GM21717 (cell line): Measurements from ENCODE around the gene AEBP1.
A peak's percentile ranks its signal among the peaks of the same experiment; 100 is the strongest.
"Not testable (repeated sequence)": the region's sequence is repeated elsewhere in the genome, so short reads cannot be mapped to it uniquely, and the experiment has no call there.

Experiments used
- ATAC-seq: cut with Tn5 transposase; IDR thresholded peaks from one replicate; pipeline ENCODE4 v1.9.1; 2021; ENCODE audit warnings: mild to moderate bottlenecking, moderate library complexity; ENCODE audit not compliant: unreplicated experiment

The AEBP1 gene

DNA sequence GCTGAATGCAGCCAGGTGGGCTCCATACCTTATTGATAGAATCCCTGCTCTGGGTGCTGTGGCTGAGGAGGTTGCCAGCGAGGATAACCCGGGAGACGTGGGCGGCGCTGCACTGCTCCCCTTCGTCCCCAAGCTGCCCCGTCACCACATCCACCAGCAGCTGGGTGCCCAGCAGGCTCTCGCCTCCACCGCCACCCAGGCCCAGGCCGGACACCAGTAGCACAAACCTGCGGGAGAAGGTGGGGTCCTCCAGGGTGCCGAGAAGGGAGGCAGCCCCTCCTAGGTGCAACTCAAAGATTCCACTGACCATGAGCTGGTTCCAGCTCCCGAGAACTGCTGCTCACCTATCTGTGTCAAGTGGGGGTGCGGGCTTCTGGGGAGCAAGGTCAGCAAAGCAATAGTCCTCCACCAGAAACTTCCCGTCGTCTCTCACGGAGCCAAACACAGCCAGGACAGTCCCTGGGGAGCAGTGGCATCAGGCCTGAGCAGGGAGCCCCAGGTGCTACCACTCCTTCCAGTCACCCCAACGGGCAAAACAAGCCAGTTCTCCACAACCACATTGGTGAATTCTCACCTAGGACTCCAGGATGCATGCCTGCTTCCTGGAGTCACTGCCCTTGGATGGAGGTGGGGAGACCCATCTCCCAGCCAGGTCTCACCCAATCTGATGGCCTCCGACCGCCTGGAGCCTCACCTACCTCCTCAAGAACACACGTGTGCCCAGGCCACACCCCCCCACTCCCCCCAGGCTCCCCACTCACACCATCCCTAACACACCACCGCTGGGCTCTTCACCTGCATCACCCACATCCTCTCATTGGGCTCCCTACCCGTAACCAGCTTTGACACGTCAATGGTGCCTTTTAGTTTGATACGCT is 12.9 kb downstream of the AEBP1 start:
- no peak for ATAC-seq

DNA sequence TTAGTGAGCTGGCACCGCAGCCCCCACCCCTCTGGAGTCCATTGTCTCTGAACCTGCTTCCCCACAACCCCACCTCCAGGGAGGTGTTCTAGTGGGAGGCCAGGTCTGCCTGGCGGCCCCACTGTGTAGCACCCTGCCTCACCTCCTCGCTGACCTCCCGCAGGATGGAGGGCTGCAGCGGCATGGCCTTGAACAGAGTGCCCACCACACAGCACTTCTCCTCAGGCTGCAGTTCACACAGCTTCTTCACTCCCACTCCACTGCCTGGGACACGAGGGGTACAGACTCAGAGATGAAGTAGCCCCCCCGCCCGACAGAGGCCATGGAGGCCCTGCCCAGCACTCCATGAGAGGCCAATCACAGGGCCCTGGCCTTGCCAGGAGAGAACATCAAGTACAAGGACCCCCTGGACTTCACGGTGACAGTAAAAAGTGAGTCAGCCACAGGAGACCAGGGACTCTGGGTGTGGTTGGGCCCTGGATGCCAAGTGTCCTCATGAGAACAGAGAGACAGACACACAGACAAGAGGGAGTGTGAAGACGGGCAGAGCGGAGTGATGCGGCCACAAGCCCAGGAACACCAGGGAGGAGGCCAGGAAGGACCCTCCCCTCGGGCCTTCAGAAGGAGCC is 13.8 kb downstream of the AEBP1 start:
- no peak for ATAC-seq

DNA sequence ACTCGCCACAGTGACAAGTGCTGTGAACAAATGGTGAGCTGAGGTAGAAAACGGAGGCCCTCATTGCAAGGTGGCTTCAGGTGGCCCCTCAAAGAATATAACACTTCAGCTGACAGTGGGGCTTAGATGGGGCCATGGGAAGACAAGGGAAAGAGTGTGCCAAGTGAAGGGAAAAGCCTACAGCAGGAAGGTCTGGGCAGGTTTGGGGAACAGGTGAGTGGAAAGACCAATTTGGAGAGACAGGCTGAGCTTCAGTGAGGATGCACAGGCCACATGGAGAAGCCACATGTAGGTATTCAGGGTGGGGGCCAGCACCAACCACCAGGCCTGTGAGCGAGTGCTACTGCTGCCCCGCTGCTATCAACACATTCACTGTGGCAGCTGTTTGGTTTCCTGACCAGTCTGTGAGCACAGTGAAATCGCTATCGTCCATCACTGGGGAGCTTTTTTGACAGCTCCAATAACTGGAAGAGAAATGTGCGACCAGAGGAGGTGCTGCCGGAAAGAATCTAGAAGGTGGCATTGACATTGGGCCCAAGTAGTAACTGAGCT is 15.8 kb downstream of the AEBP1 start:
- ATAC-seq: no peak

DNA sequence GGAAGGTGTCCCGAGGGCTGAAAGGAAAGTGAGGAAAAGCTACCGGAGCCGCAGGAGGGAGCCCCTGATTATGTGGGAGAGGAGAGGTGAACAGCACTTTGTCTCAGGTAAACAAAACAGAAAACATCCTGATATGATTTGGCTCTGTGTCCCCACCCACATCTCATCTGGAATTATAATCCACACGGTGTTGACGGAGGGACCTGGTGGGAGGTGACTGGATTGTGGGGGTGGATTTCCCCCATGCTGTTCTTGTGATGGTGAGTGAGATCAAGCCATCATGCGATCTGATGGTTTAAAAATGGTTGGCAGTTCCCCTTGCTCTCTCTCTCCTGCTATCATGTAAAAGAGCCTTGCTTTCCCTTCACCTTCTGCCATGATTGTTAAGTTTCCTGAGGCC is 16.2 kb downstream of the AEBP1 start:
- no peak for ATAC-seq

- no peak for ATAC-seq
Observed at GRCh38 chr7:44121761-44122420, 17.7 kb downstream of the AEBP1 start.

GRCh38 chr7:44122529-44122928 is 18.4 kb downstream of the AEBP1 start:
- no peak for ATAC-seq

- ATAC-seq: peak; percentile 98
Observed at GRCh38 chr7:44123190-44124003, 19.3 kb downstream of the AEBP1 start, which contains the start of gene POLD2. TSS of gene POLD2 (minus strand) at chr7:44123548. CDS start at chr7:44122053, 1,495 bp downstream.

- no peak for ATAC-seq
Observed at GRCh38 chr7:44124822-44125202, 20.7 kb downstream of the AEBP1 start.

- ATAC-seq: not testable (repeated sequence)
Observed at GRCh38 chr7:44126574-44126973, 22.4 kb downstream of the AEBP1 start.

DNA sequence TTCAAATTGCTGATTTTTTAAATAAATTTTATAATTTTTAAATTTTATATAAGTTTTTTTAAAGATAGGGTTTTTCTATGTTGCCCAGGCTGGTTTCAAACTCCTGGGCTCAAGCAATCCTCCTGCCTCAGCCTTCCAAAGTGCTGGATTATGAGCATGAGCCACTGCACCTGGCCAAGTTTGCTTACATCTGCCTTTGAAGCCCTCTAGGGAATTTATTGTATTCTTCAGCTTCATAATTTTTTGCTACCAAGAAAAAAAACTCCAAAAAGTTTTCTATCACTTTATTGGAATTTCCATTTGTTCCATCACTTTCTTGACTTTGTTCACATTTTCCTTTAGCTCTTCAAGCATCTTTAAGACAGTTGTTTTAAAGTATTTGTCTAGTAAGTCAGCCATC is 23.0 kb downstream of the AEBP1 start:
- ATAC-seq: no peak

GRCh38 chr7:44128721-44129582 is 24.8 kb downstream of the AEBP1 start:
- no peak for ATAC-seq

DNA sequence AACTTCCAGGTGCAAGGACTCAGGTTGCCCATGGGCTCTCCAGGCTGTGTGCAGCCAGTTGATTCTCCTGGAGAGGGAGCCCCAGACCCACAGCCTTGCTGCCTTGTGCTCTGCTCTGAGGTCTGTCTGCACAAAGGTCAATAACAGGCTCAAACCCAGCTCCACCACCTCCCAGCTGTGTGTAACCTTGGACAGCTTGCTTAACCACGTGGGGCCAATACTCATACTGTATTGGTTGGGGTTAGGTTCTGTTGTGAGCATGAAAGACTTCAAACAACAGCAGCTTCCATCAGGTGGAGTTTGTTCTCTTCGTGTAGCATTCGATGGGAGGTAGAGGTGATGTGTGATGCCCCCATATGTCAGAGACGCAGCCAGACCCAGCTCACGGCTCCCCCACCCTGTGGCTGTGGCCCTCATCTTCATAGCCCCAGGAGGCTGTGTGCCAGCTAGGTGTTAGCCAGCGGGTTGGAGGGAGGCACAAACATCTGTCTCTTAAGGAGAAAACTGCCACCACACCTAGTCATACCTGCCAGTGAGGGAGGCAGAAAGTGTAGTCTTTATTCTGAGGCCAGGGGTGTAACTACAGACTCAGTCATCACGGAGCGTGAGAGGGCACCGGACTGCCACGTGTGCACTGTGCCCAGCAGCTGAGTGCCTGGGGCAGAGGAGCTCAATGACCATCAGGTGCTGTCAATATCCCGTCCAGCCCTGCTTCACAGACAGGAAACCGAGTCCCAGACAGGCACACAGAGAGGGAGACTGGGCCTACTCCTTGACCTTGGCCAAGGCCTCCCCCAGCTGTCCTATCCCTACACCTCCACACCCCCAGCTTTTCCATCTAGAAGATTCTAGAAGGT is 27.3 kb downstream of the AEBP1 start:
- no peak for ATAC-seq

DNA sequence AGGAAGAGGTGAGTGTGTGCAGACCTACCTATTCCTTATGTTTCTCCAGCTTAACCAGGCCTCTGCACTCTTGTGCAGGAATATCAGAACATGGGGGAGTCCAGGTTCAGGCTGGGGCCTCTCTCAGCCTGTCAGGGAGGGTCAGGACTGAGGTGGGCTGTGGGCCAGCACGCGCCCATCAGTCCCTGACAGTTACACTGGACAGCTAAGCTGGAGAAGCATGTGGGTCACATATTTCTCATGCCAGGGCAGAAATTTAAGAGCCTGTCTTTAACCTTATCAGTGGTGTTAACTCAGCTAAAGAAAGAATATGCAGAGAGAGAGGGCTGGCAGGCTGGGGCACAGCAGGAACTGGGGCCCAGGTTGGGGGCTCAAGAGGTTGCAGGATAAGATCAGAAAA is 27.9 kb downstream of the AEBP1 start:
- no peak for ATAC-seq

DNA sequence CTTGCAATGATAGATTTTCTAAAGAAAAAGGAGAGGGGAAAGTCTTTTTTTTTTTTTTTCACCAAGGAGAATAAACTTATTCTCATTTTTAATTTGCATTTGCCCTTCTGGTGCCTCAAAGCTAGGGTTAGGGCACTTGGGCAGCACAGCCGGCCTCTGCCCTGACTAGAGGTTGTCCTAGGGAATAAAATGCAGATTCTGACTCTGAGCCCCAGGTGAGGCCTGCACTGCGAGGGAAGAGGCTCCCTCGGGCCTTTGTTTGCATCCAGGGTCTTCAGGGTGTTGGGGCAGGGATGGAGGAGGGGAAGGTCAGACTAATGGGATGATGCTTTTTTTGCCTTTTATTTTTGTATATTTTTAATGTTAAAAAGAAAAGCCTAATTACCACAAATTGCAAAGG is 29.1 kb downstream of the AEBP1 start:
- ATAC-seq: no peak

DNA sequence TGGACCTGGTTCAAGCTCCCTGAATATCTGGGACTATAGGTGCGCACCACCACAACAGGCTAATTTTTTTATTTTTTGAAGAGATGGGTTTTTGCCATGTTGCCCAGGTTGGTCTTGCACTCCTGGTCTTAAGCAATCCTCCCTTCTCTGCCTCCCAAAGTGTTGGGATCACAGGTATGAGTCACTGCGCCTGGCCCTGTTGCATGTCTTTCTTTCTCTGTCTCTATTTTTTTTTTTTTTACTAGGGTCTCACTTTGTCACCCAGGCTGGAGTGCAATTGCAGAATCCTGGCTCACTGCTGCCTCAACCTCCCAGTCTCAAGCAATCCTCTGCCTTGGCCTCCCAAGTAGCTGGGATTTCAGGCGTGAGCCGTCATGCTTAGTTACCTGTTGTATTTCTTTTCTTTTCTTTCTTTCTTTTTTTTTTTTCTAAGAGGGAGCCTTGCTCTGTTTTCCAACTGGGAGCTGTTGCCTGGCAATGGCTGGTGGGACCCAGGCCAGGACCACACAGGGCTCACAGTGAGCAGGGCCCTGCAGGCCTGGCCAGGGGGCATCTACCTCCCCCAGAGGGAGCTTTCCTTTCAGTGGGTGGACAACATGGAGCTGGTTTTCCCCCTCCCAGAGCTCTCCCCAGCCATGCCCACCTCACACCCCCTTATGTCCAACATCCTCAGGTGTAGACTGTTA is 30.9 kb downstream of the AEBP1 start:
- ATAC-seq: no peak

- ATAC-seq: no peak
Observed at GRCh38 chr7:44136731-44137130, 32.6 kb downstream of the AEBP1 start.

- no peak for ATAC-seq
Observed at GRCh38 chr7:44138698-44139097, 34.6 kb downstream of the AEBP1 start.

DNA sequence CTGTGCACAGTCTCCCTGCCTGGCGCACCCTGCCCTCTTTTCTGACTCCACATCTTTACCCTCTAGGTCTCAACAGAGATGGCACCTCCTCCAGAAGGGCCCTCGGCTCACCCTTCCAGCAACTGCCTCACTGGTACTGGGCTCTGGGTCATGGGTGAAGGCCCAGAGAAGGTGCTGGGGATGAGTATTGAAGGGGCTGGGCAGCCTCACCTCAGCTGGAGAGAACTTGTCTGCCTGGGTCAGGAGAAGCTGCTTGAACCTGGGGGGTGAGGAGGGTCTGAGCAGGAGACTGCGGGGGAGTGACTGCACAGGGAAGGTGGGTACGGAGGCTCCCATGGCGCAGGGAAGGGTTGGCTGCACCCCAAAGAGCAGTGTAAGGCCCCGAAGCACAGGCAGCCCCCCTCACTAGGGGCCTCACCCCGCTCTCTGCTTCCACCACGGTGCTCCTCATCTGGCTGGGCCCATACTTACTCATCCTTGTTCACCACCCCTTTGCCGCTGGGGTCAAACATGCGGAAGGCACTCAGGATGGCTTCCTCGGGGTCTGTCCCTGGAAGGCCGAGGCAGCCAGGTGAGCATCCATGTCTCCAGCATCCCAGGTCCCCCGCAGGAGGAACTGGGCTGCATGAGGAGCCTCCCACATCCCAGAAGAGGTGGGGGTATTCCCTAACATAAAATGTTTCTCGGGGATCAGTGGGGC is 35.3 kb downstream of the AEBP1 start:
- no peak for ATAC-seq
